Common myeloid progenitor, CD34-positive (primary cell): ENCODE measurements around the gene B4GALT6.
A peak's percentile ranks its signal among the peaks of the same experiment; 100 is the strongest.

Experiments used
- CTCF ChIA-PET: fragments of 350-600 bp; sonication (Branson Sonifier 250); formaldehyde crosslinking; loops from one replicate; lab custom pipeline; 2021; ENCODE audit warnings: antibody characterized with exemption; lab: Charles Lee
- POLR2A ChIA-PET: fragments of 350-600 bp; sonication (Branson Sonifier 250); formaldehyde crosslinking; loops from one replicate; lab custom pipeline; 2021; ENCODE audit warnings: antibody characterized with exemption; lab: Charles Lee
- DNase-seq, 3 donors: peaks; one replicate each; pipeline versions ENCODE4 v3.0.0 to v3.0.0-alpha.2; 2013
- H3K27ac ChIP-seq, 2 experiments: 1 replicate in 1 of 2; 2 replicates in 1 of 2; pipeline ENCODE4 v1.7.0; 2013; ENCODE audit warnings: inconsistent platforms in 2 of 2, low read length in 2 of 2, mild to moderate bottlenecking in 2 of 2, low read depth in 1 of 2, moderate library complexity in 1 of 2; ENCODE audit not compliant: severe bottlenecking in 2 of 2, insufficient read depth in 1 of 2, poor library complexity in 1 of 2
- H3K27me3 ChIP-seq, 5 experiments: replicated peaks in 2 of 5; 1 replicate in 3 of 5; 2 replicates in 2 of 5; pipeline versions ENCODE4 v1.6.1 to v1.7.0; 2013; ENCODE audit warnings: low read length in 4 of 5, mild to moderate bottlenecking in 2 of 5, moderate library complexity in 2 of 5, inconsistent platforms in 1 of 5; ENCODE audit not compliant: insufficient read depth in 5 of 5, control insufficient read depth in 4 of 5
- H3K36me3 ChIP-seq, 4 experiments: 1 replicate in 2 of 4; 2 replicates in 2 of 4; pipeline versions ENCODE4 v1.6.1 to v1.7.0; 2013; ENCODE audit warnings: low read length in 3 of 4, control low read depth in 1 of 4, mild to moderate bottlenecking in 1 of 4; ENCODE audit not compliant: control insufficient read depth in 4 of 4, insufficient read depth in 4 of 4
- H3K4me1 ChIP-seq, 4 experiments: 1 replicate in 3 of 4; 2 replicates in 1 of 4; pipeline versions ENCODE4 v1.6.1 to v1.7.1; 2013; ENCODE audit warnings: low read length in 3 of 4, mild to moderate bottlenecking in 3 of 4, control low read depth in 1 of 4, inconsistent platforms in 1 of 4, moderate library complexity in 1 of 4; ENCODE audit not compliant: control insufficient read depth in 4 of 4, insufficient read depth in 4 of 4; ENCODE audit errors: control extremely low read depth in 1 of 4
- H3K4me3 ChIP-seq, 7 experiments: 1 replicate in 4 of 7; 2 replicates in 3 of 7; pipeline versions ENCODE4 v1.5.1 to v1.7.0; 2013; ENCODE audit warnings: mild to moderate bottlenecking in 7 of 7, low read length in 6 of 7, moderate library complexity in 6 of 7, inconsistent platforms in 2 of 7, low read depth in 2 of 7, control low read depth in 1 of 7; ENCODE audit not compliant: insufficient read depth in 4 of 7, control insufficient read depth in 1 of 7; ENCODE audit errors: extremely low read depth in 1 of 7
- H3K9me3 ChIP-seq, 5 experiments: 1 replicate in 4 of 5; 2 replicates in 1 of 5; pipeline versions ENCODE4 v1.6.1 to v1.7.1; 2013; ENCODE audit warnings: low read length in 4 of 5, mild to moderate bottlenecking in 2 of 5, inconsistent platforms in 1 of 5, low read depth in 1 of 5, moderate library complexity in 1 of 5; ENCODE audit not compliant: control insufficient read depth in 4 of 5, insufficient read depth in 2 of 5; ENCODE audit errors: control extremely low read depth in 1 of 5
- WGBS: methylation state at CpG from one replicate; pipeline ENCODE4 v1.1.5; 2013; ENCODE audit not compliant: insufficient coverage; 5-methylcytosine and 5-hydroxymethylcytosine counted together

Gene B4GALT6

DNA sequence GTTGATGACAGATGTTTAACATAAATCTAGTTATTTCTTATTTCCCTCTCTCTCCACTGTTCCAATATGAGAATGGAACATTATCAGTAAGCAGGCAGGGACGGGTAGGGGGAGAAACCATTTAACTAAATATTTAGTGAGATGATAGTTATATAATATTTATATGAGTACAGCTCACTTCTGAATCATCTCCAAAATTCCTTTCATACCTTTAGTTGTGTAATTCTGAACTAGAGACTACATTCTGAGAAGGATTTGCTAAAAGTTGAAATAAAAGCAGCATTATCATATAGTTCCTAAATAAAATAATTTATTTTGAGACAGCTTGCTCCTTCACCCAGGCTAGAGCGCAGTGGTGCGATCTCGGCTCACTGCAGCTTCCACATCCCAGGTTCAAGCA is 41.4 kb downstream of the B4GALT6 start:
- Histone ChIP-seq H3K4me1 (peaks cover 0 to 26% (median 12%) of the 10 kb centered on the region in 4 experiments), H3K27ac (no peak overlapping the region), H3K36me3 (peaks cover 12 to 34% (median 24%) of the 10 kb centered on the region in 4 experiments), H3K9me3 (no peaks in the 10 kb centered on the region), H3K4me3 (no peak overlapping the region), H3K27me3 (no peaks in the 10 kb centered on the region)
- POLR2A ChIA-PET: no interaction called here
- no peak for DNase-seq
- CTCF ChIA-PET: interaction anchor here (1.2 kb wide), 1 partner anchor 12 kb away, joined by 3 read pairs; no protein-coding TSS in a partner anchor
- WGBS: 100% methylated on average over 3 of the region's 4 CpGs

DNA sequence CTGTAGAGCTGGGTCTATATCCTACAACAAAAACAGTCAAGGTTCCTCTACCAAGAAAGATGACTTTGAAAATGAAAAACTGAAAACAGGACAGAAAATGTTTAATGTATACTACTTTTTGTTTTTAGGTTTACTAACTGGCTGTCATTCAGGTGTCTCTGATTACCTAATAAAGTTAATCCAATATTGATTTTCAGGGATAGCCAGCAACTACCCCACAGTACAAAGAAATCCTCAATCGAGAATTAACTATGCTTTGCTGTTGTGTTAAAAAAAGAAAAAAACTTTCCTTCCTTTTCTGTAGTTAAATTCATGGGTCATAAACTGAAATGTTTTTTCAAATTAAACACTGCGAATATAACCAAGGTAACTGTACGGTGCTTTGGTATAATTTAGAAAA is 46.9 kb downstream of the B4GALT6 start:
- Histone ChIP-seq H3K36me3 (peaks cover 5 to 31% (median 23%) of the 10 kb centered on the region in 4 experiments), H3K9me3 (no peaks in the 10 kb centered on the region), H3K27ac (no peak overlapping the region), H3K4me3 (no peak overlapping the region), H3K4me1 (peaks cover 16 to 36% (median 32%) of the 10 kb centered on the region in 4 experiments), H3K27me3 (no peaks in the 10 kb centered on the region)
- ChIA-PET POLR2A (no interaction called here), CTCF (interaction anchor here (0.7 to 3.2 kb wide), 4 partner anchors 9 to 81 kb away, joined by 4 to 17 read pairs (median 8); partner anchors contain the start of gene B4GALT6)
- no peak for DNase-seq
- no CpG with 5 or more reads among the region's 3 CpGs for WGBS

DNA sequence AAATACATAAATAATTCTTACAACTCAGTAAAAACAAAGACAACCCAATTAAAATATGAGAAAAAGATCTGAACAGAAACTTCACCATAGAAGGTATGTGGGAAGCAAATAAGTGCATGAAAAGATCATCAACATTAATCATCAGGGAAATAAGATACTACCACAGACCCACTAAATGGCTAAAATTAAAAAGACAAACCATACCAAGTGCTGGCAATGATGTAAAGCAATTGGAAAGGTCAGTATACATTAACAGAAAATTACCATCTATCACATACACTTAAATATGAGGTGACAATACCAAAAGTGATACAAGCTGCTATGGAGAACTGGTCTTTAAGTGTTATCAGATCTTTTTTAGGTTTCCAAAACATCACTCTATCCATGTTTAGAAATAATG is 48.0 kb downstream of the B4GALT6 start:
- CTCF ChIA-PET: interaction anchor here (0.7 to 3.2 kb wide), 5 partner anchors 12 to 80 kb away, joined by 4 to 17 read pairs (median 7); partner anchors contain the start of gene B4GALT6
- POLR2A ChIA-PET: no interaction called here
- DNase-seq: no peak
- H3K27me3 ChIP-seq: no peaks in the 10 kb centered on the region
- H3K36me3 ChIP-seq: peaks cover 3 to 23% (median 19%) of the 10 kb centered on the region in 4 experiments
- peak overlapping the region in 1 of 2 experiments; percentile 85 for H3K27ac ChIP-seq
- peaks cover 16 to 39% (median 32%) of the 10 kb centered on the region in 4 experiments for H3K4me1 ChIP-seq
- no peaks in the 10 kb centered on the region for H3K9me3 ChIP-seq
- no peak overlapping the region for H3K4me3 ChIP-seq

DNA sequence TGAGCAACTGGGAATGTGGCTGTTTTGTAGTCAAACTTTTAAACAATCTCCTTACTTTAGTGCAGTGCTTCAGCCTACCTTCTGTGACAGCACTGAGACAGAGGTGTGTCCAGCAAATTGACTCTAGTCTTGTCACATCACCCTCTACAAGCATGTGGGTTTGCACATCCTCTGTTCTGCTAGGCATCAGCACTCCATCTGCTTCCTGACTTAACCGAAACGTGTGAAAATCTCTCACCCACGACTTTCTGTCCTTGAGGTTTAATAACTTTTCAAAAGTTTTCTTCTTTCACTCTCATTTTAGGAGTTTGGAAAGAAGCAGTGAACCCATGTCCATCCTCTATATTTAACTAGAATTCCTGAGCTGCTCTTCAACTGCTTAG is 50.1 kb downstream of the B4GALT6 start:
- H3K27me3 ChIP-seq: no peaks in the 10 kb centered on the region
- H3K36me3 ChIP-seq: peaks cover 3 to 27% (median 19%) of the 10 kb centered on the region in 4 experiments
- peak overlapping the region in 4 of 7 experiments; percentile 20 to 63 (median 44) for H3K4me3 ChIP-seq
- WGBS: 0% methylated on average over 3 of the region's 3 CpGs
- DNase-seq: peak; percentile 75 to 97 (median 95)
- peak overlapping the region; percentile 61 to 85 for H3K27ac ChIP-seq
- ChIA-PET CTCF (interaction anchor here (0.8 to 2.3 kb wide), 7 partner anchors 14 to 88 kb away, joined by 3 to 7 read pairs (median 4); no protein-coding TSS in a partner anchor), POLR2A (no interaction called here)
- peaks cover 16 to 43% (median 35%) of the 10 kb centered on the region in 4 experiments for H3K4me1 ChIP-seq
- no peaks in the 10 kb centered on the region for H3K9me3 ChIP-seq

DNA sequence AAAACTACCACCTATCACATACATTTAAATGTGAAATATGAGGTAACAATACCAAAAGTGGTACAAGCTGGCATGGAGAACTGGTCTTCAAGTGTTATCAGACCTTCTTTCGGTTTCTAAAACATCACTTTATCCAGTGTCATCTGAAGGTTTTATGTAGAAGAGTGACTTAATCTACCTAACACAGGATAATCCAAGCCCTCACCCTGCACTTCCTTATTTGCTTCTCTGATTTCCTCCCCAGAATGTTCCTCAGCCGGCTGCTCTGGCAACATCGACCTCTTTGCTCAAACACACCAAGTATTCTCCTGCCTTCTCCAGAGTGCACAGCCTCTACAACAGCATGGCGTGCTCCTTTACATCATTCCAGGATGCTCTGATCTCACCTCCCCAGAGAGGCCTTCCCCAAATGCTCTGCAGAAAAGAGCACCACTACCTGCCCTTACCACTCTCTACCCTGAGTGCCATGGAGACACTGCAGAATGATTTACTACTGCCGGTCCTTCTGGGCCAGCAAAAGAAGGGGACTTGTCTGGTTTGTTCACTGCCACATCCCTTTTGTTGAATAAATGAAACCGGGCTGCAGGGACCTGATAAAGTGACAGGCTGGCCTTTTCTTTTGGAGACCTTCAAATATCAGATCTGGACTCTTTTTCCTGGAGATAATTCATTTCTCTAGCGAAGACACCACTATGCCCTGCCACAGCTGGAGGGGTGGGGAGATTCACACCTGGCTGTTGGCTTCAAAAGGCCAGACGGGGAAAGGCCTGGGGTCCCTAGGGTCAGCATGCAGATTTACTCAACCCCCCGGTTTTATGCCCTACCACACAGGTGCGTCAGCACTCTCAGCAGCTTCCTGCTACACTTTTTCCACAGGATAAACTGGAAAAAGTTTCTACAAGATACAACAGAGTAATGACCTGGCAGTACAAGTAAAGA is 50.7 kb downstream of the B4GALT6 start:
- peaks cover 16 to 43% (median 35%) of the 10 kb centered on the region in 4 experiments for H3K4me1 ChIP-seq
- H3K27ac ChIP-seq: peak overlapping the region; percentile 61 to 85
- peak; percentile 40 to 89 (median 84) for DNase-seq
- H3K27me3 ChIP-seq: no peaks in the 10 kb centered on the region
- WGBS: 3% methylated on average over 7 of the region's 10 CpGs
- peak overlapping the region in 6 of 7 experiments; percentile 8 to 63 (median 37) for H3K4me3 ChIP-seq
- ChIA-PET CTCF (interaction anchor here (0.9 to 2.3 kb wide), 5 partner anchors 15 to 89 kb away, joined by 3 to 7 read pairs (median 5); no protein-coding TSS in a partner anchor), POLR2A (no interaction called here)
- peaks cover 3 to 23% (median 19%) of the 10 kb centered on the region in 4 experiments for H3K36me3 ChIP-seq
- no peaks in the 10 kb centered on the region for H3K9me3 ChIP-seq

DNA sequence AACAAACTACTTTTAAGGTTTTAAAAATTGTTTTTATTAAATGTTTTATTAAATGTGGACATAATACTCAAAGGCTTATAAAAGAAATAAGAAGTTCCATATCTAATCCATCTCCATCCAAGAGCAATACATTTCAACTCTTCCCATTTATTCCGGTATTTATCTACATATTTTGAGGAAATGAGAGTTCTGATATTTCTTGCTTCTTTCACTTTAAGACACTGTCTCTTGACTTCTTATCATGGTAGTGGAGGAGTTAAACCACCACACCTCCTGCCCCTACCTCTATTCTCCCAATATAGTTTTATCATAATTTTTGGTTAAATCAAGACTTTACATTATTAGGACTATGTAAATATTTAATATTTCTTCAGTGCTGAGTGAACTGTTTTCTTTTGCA is 52.0 kb downstream of the B4GALT6 start:
- H3K4me1 ChIP-seq: peaks cover 16 to 43% (median 35%) of the 10 kb centered on the region in 4 experiments
- H3K4me3 ChIP-seq: no peak overlapping the region
- CTCF ChIA-PET: interaction anchor here (1.3 kb wide), 1 partner anchor 76 kb away, joined by 3 read pairs; no protein-coding TSS in a partner anchor
- WGBS: no CpG with 5 or more reads among the region's 1 CpG
- DNase-seq: no peak
- H3K36me3 ChIP-seq: peaks cover 0 to 28% (median 18%) of the 10 kb centered on the region in 4 experiments
- H3K27ac ChIP-seq: no peak overlapping the region
- H3K9me3 ChIP-seq: no peaks in the 10 kb centered on the region
- POLR2A ChIA-PET: no interaction called here
- H3K27me3 ChIP-seq: no peaks in the 10 kb centered on the region
